ENCODE data around the gene CAPN15.

- no peak for TF ChIP-seq CTCF (conservative IDR thresholded peaks at IDR 0.05)
- no peak for TF ChIP-seq ZFX (IDR thresholded peaks at IDR 0.05)
Measured at GRCh38 chr16:580946-581498, 53.5 kb downstream of the CAPN15 start.

Measured in C4-2B (cell line).